Measurements from ENCODE around the gene TMED1. TPM values are rescaled to one million over a fixed set of nuclear protein-coding genes. Genes with fewer than 3 reads are reported as not detected.

The TMED1 gene
- total RNA-seq, 1 experiment from 2014 or later = 26.3 TPM

GRCh38 chr19:10819124-10820060 is 16.6 kb downstream of the TMED1 start:
- Histone ChIP-seq H3K9me3 (ENCODE audit: control insufficient read depth in 1 of 2, insufficient read depth in 1 of 2, low read depth in 1 of 2, low read length in 2 of 2) (no peaks in the 10 kb centered on the region), H3K4me1 (ENCODE audit: control insufficient read depth in 1 of 2, insufficient read depth in 2 of 2, low read length in 2 of 2) (no peaks in the 10 kb centered on the region), H3K79me2 (ENCODE audit: insufficient read depth, low read length) (no peaks in the 10 kb centered on the region), H3K4me3 (replicated peaks in 1 of 2; ENCODE audit: low read depth in 1 of 2, low read length in 2 of 2) (no peak overlapping the region), H3K9me2 (ENCODE audit: insufficient read depth) (no peaks in the 10 kb centered on the region), H3K27ac (ENCODE audit: low read depth, low read length) (no peak overlapping the region), H3K36me3 (ENCODE audit: control insufficient read depth in 1 of 2, insufficient read depth in 2 of 2, low read length in 2 of 2) (peaks cover 8 to 15% of the 10 kb centered on the region in 2 experiments; a peak in 3 of 4 replicates), H3K4me2 (ENCODE audit: low read length) (no peak overlapping the region), H3K27me3 (ENCODE audit: insufficient read depth, low read length) (no peaks in the 10 kb centered on the region), H3K9ac (ENCODE audit: low read length) (no peak overlapping the region), H2AFZ (ENCODE audit: low read depth, low read length, poor library complexity, severe bottlenecking) (no peak overlapping the region), H4K20me1 (ENCODE audit: insufficient read depth) (no peaks in the 10 kb centered on the region)
- TF ChIP-seq CBX3 (IDR thresholded peaks at IDR 0.05; ENCODE audit: low read depth) = no peak
- TF ChIP-seq MAX (IDR thresholded peaks at IDR 0.05) = no peak
- TF ChIP-seq CEBPB (IDR thresholded peaks at IDR 0.05; ENCODE audit: low read depth) = no peak
- no peak for TF ChIP-seq POLR2A (IDR thresholded peaks at IDR 0.05; ENCODE audit: borderline replicate concordance, extremely low read depth, insufficient read depth, insufficient read length)
- TF ChIP-seq POLR2AphosphoS5 (IDR thresholded peaks at IDR 0.05; ENCODE audit: low read depth, low read length) = no peak
- TF ChIP-seq SRF (IDR thresholded peaks at IDR 0.05; ENCODE audit: low read depth) = no peak
- no peak for TF ChIP-seq REST (IDR thresholded peaks at IDR 0.05; ENCODE audit: low read depth)
- no peak for TF ChIP-seq YY1 (IDR thresholded peaks at IDR 0.05; ENCODE audit: extremely low read depth, insufficient replicate concordance, low read depth, low read length)
- TF ChIP-seq FOSL1 (IDR thresholded peaks at IDR 0.05; ENCODE audit: low read depth) = no peak
- no peak for TF ChIP-seq SP1 (IDR thresholded peaks at IDR 0.05; ENCODE audit: low read depth)
- TF ChIP-seq CTCF (IDR thresholded peaks at IDR 0.05 in 2 of 3, conservative IDR thresholded peaks at IDR 0.05 in 1 of 3; ENCODE audit: borderline replicate concordance in 1 of 3, insufficient read depth in 1 of 3, low read depth in 2 of 3, low read length in 2 of 3) = no peak
- TF ChIP-seq EGR1 (IDR thresholded peaks at IDR 0.05; ENCODE audit: low read depth) = no peak
- no peak for TF ChIP-seq ATF3 (IDR thresholded peaks at IDR 0.05)
- no peak for TF ChIP-seq EZH2 (IDR thresholded peaks at IDR 0.05)
- TF ChIP-seq JUND (IDR thresholded peaks at IDR 0.05) = no peak
- TF ChIP-seq EZH2phosphoT487 (IDR thresholded peaks at IDR 0.05; ENCODE audit: borderline replicate concordance) = no peak
- TF ChIP-seq ZFX (IDR thresholded peaks at IDR 0.05) = no peak
- no peak for TF ChIP-seq ELF1 (IDR thresholded peaks at IDR 0.05; ENCODE audit: borderline replicate concordance, low read depth)
- TF ChIP-seq SIN3A (IDR thresholded peaks at IDR 0.05; ENCODE audit: low read depth) = no peak
- TF ChIP-seq RAD21 (IDR thresholded peaks at IDR 0.05; ENCODE audit: low read depth) = no peak
- no TSS peak for BruUV-seq (replicated peaks)
- CTCF ChIA-PET = no interaction called here
- intact Hi-C loops (cut with micrococcal nuclease) = no loop called here
- RAD21 ChIA-PET (ENCODE audit: low non-redundant PET in 1 of 2, low total read pairs in 2 of 2, uncharacterized antibody in 2 of 2, unreplicated experiment in 2 of 2) = no interaction called here
- POLR2A ChIA-PET = no interaction called here
- ATAC-seq = no peak; the same call in 1 of the 2 replicates
- no peak for DNase-seq (ENCODE audit: low read depth, low spot score)
